Measurements from ENCODE around the gene OTUD3. TPM values are rescaled to one million over a fixed set of nuclear protein-coding genes. Genes with fewer than 3 reads are reported as not detected.

OTUD3 gene
- total RNA-seq, 1 donor from 2014 or later, result 19.9 TPM

DNA sequence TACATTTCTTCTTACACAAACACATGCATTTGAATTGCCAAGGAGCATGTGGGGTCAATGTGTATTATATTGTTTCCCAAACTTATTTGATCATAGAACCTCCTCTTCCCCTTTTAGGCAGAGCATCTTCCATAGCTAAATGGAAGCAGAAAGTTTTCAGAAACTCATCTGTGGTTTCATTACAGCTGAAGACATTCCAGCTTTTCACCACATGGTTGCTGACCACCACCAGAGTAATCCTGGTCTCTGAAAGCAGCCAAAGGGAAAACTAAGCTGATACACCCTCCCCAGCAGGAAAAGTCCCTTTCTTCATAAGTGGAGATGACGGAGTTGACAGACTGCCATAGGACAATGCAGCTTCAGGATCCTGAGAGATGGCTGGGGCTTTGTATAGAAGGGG, 30.2 kb upstream of the OTUD3 start:
- no peak overlapping the region for H3K4me3 Mint-ChIP-seq (ENCODE audit: low read depth)
- peaks cover 3% of the 10 kb centered on the region for H3K27me3 Mint-ChIP-seq
- TF ChIP-seq, protein P1, sequence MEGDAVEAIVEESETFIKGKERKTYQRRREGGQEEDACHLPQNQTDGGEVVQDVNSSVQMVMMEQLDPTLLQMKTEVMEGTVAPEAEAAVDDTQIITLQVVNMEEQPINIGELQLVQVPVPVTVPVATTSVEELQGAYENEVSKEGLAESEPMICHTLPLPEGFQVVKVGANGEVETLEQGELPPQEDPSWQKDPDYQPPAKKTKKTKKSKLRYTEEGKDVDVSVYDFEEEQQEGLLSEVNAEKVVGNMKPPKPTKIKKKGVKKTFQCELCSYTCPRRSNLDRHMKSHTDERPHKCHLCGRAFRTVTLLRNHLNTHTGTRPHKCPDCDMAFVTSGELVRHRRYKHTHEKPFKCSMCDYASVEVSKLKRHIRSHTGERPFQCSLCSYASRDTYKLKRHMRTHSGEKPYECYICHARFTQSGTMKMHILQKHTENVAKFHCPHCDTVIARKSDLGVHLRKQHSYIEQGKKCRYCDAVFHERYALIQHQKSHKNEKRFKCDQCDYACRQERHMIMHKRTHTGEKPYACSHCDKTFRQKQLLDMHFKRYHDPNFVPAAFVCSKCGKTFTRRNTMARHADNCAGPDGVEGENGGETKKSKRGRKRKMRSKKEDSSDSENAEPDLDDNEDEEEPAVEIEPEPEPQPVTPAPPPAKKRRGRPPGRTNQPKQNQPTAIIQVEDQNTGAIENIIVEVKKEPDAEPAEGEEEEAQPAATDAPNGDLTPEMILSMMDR (IDR thresholded peaks at IDR 0.05; ENCODE audit: unreplicated experiment), result no peak
- no peaks in the 10 kb centered on the region for H3K36me3 Mint-ChIP-seq (ENCODE audit: insufficient read depth)
- no peaks in the 10 kb centered on the region for H3K4me1 Mint-ChIP-seq (ENCODE audit: low read depth)
- no peak overlapping the region for H3K27ac Mint-ChIP-seq
- DNase-seq (ENCODE audit: low spot score, unreplicated experiment), result no peak
- H3K9me3 Mint-ChIP-seq (ENCODE audit: low read depth), result no peaks in the 10 kb centered on the region

DNA sequence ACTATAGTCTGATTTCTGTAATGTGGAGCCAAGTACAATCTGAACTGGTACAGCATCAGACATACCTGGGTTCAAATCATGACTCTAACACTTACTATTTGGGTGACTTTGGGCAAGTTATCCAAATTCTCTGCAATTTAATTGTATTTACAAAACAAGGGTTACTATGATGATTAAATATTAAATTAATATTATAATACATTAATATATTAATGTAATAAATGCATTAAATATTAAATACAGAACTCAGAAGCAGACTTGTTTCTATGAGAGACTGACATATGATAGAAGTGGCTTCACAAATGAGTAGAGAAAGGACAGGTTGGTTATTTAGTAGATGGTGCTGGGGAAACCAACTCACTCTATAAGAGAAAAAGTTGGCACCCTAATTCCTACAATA, 27.3 kb upstream of the OTUD3 start:
- Mint-ChIP-seq H3K9me3 (ENCODE audit: low read depth) (no peaks in the 10 kb centered on the region), H3K27ac (no peak overlapping the region), H3K4me3 (ENCODE audit: low read depth) (no peak overlapping the region), H3K36me3 (ENCODE audit: insufficient read depth) (no peaks in the 10 kb centered on the region), H3K4me1 (ENCODE audit: low read depth) (no peaks in the 10 kb centered on the region), H3K27me3 (peaks cover 9% of the 10 kb centered on the region)
- no peak for DNase-seq (ENCODE audit: low spot score, unreplicated experiment)
- TF ChIP-seq, protein P1 (IDR thresholded peaks at IDR 0.05; ENCODE audit: unreplicated experiment), result no peak

DNA sequence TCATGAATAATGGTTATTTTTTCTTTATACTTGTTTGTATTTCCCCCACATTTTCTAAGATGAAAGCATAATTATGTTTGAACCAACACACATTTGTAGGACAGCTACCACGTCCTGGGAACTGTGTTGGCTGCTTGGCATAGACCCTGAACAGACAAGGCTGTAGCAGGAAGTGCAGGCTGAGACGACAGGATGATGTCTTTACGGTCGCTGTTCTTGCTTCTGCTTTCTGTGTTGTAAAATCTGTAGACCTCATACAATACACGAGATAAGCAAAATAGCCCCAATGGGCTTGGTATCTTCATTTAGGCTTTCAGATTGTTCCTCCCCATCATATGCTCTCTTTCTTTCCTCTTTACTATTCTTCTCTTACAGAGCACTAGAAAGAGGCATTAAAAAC, 23.3 kb upstream of the OTUD3 start:
- Mint-ChIP-seq H3K4me1 (ENCODE audit: low read depth) (no peaks in the 10 kb centered on the region), H3K27me3 (peaks cover 19% of the 10 kb centered on the region), H3K4me3 (ENCODE audit: low read depth) (no peak overlapping the region), H3K36me3 (ENCODE audit: insufficient read depth) (no peaks in the 10 kb centered on the region), H3K9me3 (ENCODE audit: low read depth) (peaks cover 6% of the 10 kb centered on the region), H3K27ac (no peak overlapping the region)
- DNase-seq (ENCODE audit: low spot score, unreplicated experiment), result no peak
- TF ChIP-seq, protein P1 (IDR thresholded peaks at IDR 0.05; ENCODE audit: unreplicated experiment), result no peak

DNA sequence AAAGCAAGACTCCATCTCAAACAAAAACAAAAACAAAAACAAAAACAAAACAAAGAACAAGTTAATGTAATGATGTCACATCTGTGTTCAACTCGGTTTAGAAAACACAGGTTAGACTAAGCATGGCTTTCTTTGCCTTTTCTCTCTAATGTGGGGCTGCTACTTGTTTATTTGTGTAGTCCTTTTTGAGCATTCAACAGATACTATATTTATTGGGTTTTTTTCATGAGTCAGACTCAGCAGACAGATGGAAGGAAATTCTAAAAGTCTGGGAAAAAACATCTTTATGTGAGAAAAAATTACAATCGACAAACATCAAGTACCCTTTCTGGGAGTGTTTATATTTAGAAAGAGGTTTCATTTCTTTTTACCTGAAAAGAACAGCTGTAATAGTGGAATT, 22.3 kb upstream of the OTUD3 start:
- H3K4me3 Mint-ChIP-seq (ENCODE audit: low read depth), result no peak overlapping the region
- no peaks in the 10 kb centered on the region for H3K4me1 Mint-ChIP-seq (ENCODE audit: low read depth)
- no peak for DNase-seq (ENCODE audit: low spot score, unreplicated experiment)
- H3K27ac Mint-ChIP-seq, result no peak overlapping the region
- H3K9me3 Mint-ChIP-seq (ENCODE audit: low read depth), result peaks cover 6% of the 10 kb centered on the region
- TF ChIP-seq, protein P1 (IDR thresholded peaks at IDR 0.05; ENCODE audit: unreplicated experiment), result no peak
- H3K27me3 Mint-ChIP-seq, result peaks cover 19% of the 10 kb centered on the region
- H3K36me3 Mint-ChIP-seq (ENCODE audit: insufficient read depth), result no peaks in the 10 kb centered on the region

DNA sequence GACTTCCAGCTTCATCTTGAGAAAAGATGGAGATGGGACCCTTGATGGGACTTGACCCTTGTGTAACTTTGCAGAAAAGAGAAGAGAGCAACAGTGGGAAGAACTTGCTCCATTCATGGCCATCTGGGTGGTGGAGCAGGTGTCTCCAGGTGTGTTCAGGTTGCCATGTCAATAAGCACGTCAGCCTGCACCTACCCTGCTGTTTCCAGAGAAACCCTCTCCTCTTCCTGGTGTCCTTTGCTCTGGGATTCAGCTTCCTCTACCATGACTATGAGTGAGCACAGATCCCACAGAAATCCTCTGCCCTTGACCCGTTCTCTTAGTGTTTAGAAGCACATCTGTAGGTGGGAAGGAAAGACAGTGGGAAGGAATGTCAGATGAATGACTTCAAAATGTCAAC, 21.8 kb upstream of the OTUD3 start:
- Mint-ChIP-seq H3K9me3 (ENCODE audit: low read depth) (peaks cover 6% of the 10 kb centered on the region), H3K36me3 (ENCODE audit: insufficient read depth) (no peaks in the 10 kb centered on the region), H3K4me1 (ENCODE audit: low read depth) (no peaks in the 10 kb centered on the region), H3K27ac (no peak overlapping the region), H3K4me3 (ENCODE audit: low read depth) (no peak overlapping the region), H3K27me3 (peaks cover 19% of the 10 kb centered on the region)
- TF ChIP-seq, protein P1 (IDR thresholded peaks at IDR 0.05; ENCODE audit: unreplicated experiment), result no peak
- no peak for DNase-seq (ENCODE audit: low spot score, unreplicated experiment)

Data from progenitor cell of endocrine pancreas (in vitro differentiated cells).